A673 (cell line): ENCODE data around the gene XBP1. TPM values are rescaled to one million over a fixed set of nuclear protein-coding genes. Genes with fewer than 3 reads are reported as not detected.

Experiments used
- BruUV-seq: library from RNA; stranded (reverse); fragments of 400-500 nt; replicated peaks from 2 replicates; lab custom pipeline; 2021; lab: Mats Ljungman, UMichigan
- CTCF ChIA-PET: fragments of 300-600 bp; sonication (Branson Sonifier 250); formaldehyde crosslinking; loops from one replicate; lab custom pipeline; 2022; ENCODE audit warnings: antibody characterized with exemption; lab: Charles Lee
- POLR2A ChIA-PET: fragments of 300-600 bp; sonication (Branson Sonifier 250); formaldehyde crosslinking; loops from one replicate; lab custom pipeline; 2022; ENCODE audit warnings: antibody characterized with exemption; ENCODE audit not compliant: low non-redundant PET; lab: Charles Lee
- DNase-seq: peaks from one replicate; pipeline ENCODE4 v3.0.0-alpha.2; 2015; ENCODE audit warnings: low spot score
- H3K27ac ChIP-seq: fragments of 200-600 bp; sonication (generic); 2 replicates; pipeline ENCODE4 v1.5.1; 2016; ENCODE audit warnings: mixed run types, low read depth, mild to moderate bottlenecking, mixed read lengths, antibody characterized with exemption, low read length; ENCODE audit not compliant: poor library complexity, severe bottlenecking
- H3K27me3 ChIP-seq: fragments of 200-600 bp; sonication (generic); replicated peaks from 2 replicates; pipeline ENCODE4 v1.6.1; 2017; ENCODE audit warnings: mixed run types, low read depth, mild to moderate bottlenecking, mixed read lengths, antibody characterized with exemption, low read length; ENCODE audit not compliant: insufficient read depth, poor library complexity
- H3K36me3 ChIP-seq: fragments of 200-600 bp; sonication (generic); 2 replicates; pipeline ENCODE4 v1.6.1; 2016; ENCODE audit warnings: mixed run types, mild to moderate bottlenecking, mixed read lengths, antibody characterized with exemption, low read length; ENCODE audit not compliant: insufficient read depth, poor library complexity, severe bottlenecking
- H3K4me1 ChIP-seq: fragments of 200-600 bp; sonication (generic); 2 replicates; pipeline ENCODE4 v1.6.1; 2017; ENCODE audit warnings: mixed run types, mild to moderate bottlenecking, mixed read lengths, antibody characterized with exemption, low read length; ENCODE audit not compliant: insufficient read depth, poor library complexity, severe bottlenecking
- H3K4me3 ChIP-seq: fragments of 200-600 bp; sonication (generic); 2 replicates; pipeline ENCODE4 v1.5.1; 2016; ENCODE audit warnings: low read depth, mixed run types, mild to moderate bottlenecking, mixed read lengths, low read length; ENCODE audit not compliant: poor library complexity, severe bottlenecking
- H3K9me3 ChIP-seq: fragments of 200-600 bp; sonication (generic); 2 replicates; pipeline ENCODE4 v1.6.1; 2016; ENCODE audit warnings: mixed run types, low read depth, mild to moderate bottlenecking, mixed read lengths, antibody characterized with exemption, low read length; ENCODE audit not compliant: poor library complexity, severe bottlenecking
- CTCF ChIP-seq: fragments of 300-800, 200-600 bp; sonication (generic); conservative IDR thresholded peaks from 2 replicates; pipeline ENCODE4 v1.5.1; 2017; ENCODE audit warnings: low read depth, mild to moderate bottlenecking, antibody characterized with exemption, low read length, moderate library complexity, mixed read lengths
- EZH2 ChIP-seq: fragments of 200-600 bp; sonication (generic); IDR thresholded peaks from 2 replicates; pipeline ENCODE4 v1.6.1; 2017; ENCODE audit warnings: borderline replicate concordance, low read depth, mild to moderate bottlenecking, mixed read lengths, antibody characterized with exemption, low read length; ENCODE audit not compliant: poor library complexity, severe bottlenecking
- intact Hi-C: fragments of 100-400 bp; cut with micrococcal nuclease; formaldehyde crosslinking; loops from one replicate; pipeline ENCODE4 v1.10.0; 2022; ENCODE audit not compliant: unreplicated experiment
- total RNA-seq: library from RNA; stranded (reverse); gene quantifications from 2 replicates; pipeline ENCODE4 v1.2.3, GENCODE V29; 2021

XBP1 gene
- total RNA-seq, 1 experiment from 2014 or later, result 66.3 TPM

- no peak for DNase-seq
- Histone ChIP-seq H3K4me3 (no peak overlapping the region), H3K27ac (no peak overlapping the region), H3K9me3 (no peaks in the 10 kb centered on the region), H3K4me1 (peaks cover 17% of the 10 kb centered on the region), H3K36me3 (peaks cover 56% of the 10 kb centered on the region), H3K27me3 (no peaks in the 10 kb centered on the region)
- CTCF ChIA-PET, result no interaction called here
- no peak for TF ChIP-seq EZH2
- no peak for TF ChIP-seq CTCF
- POLR2A ChIA-PET, result interaction anchor here (0.6 to 0.7 kb wide), 2 partner anchors 65 to 139 kb away, joined by 5 read pairs; no protein-coding TSS in a partner anchor
- BruUV-seq, result no TSS peak
- intact Hi-C loops, result no loop called here
Observed at GRCh38 chr22:28793976-28794584, 6.3 kb downstream of the XBP1 start.

GRCh38 chr22:28792491-28793383 is 7.6 kb downstream of the XBP1 start:
- H3K9me3 ChIP-seq, result no peaks in the 10 kb centered on the region
- CTCF ChIA-PET, result no interaction called here
- peaks cover 9% of the 10 kb centered on the region for H3K4me1 ChIP-seq
- H3K27me3 ChIP-seq, result no peaks in the 10 kb centered on the region
- DNase-seq, result no peak
- no peak overlapping the region for H3K27ac ChIP-seq
- TF ChIP-seq CTCF (no peak), EZH2 (no peak)
- intact Hi-C loops, result no loop called here
- POLR2A ChIA-PET, result no interaction called here
- no peak overlapping the region for H3K4me3 ChIP-seq
- H3K36me3 ChIP-seq, result peaks cover 55% of the 10 kb centered on the region
- BruUV-seq, result no TSS peak

GRCh38 chr22:28791841-28792490 is 8.4 kb downstream of the XBP1 start:
- Histone ChIP-seq H3K36me3 (peaks cover 55% of the 10 kb centered on the region), H3K9me3 (no peaks in the 10 kb centered on the region), H3K27ac (no peak overlapping the region), H3K27me3 (no peaks in the 10 kb centered on the region), H3K4me1 (peaks cover 5% of the 10 kb centered on the region), H3K4me3 (no peak overlapping the region)
- CTCF ChIA-PET, result no interaction called here
- POLR2A ChIA-PET, result interaction anchor here (0.6 to 0.7 kb wide), 2 partner anchors 10 to 402 kb away, joined by 3 to 5 read pairs; no protein-coding TSS in a partner anchor
- no peak for DNase-seq
- no TSS peak for BruUV-seq
- intact Hi-C loops, result no loop called here
- TF ChIP-seq EZH2 (no peak), CTCF (no peak)
